HG03045 (cell line): ENCODE results near the gene ZFAND3.

Experiments used
- ATAC-seq: cut with Tn5 transposase; IDR thresholded peaks from one replicate; pipeline ENCODE4 v1.9.1; 2021; ENCODE audit warnings: mild to moderate bottlenecking, moderate library complexity; ENCODE audit not compliant: unreplicated experiment

ZFAND3 gene

DNA sequence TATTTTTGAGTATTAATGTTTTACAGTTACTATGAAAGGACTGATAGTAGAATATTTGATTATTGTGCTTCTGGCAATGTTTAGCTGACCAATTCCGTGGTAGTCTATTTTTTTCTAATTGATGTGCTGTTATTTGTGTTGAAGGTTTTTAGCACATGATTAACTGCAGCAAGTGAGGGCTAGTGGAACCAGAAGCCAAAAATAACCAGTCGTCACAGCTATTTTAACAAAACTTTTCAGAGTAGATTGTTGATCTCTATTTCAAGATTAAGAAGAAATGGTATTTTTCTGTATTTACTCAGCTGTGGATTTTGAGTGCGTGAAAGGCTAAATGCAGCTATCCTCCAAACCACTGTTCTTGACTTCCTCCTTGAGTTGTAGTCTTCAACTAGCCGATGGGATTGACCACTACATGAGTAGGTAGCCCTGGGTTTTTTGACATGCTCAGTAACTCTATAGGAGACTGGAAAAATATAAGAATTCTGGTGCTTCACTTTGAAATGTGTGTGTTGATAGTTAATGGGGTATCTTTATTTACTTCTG lies 258.0 kb downstream of the ZFAND3 start:
- ATAC-seq, result no peak

GRCh38 chr6:38078671-38079070 lies 259.1 kb downstream of the ZFAND3 start:
- no peak for ATAC-seq

- no peak for ATAC-seq
These were observed 259.6 kb downstream of the ZFAND3 start for GRCh38 chr6:38079107-38079506.

DNA sequence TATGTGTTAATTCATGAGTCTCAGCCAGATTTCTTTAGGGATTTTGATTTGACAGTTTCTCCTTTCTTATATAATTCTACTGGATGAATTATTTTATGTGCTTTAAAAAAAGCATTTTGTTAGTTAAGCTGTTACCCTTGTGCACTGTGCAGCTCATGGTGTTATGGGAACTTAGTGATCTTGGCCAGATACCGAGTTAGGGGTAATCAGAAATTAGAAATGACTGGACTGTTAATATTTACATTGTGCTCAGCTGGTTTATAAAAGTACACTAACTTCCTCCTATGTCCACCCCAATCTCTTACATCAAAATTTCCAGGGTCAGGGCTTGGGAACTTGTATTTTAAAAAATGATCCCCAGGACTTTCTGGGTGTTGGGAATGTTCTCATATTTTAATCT lies 260.0 kb downstream of the ZFAND3 start:
- no peak for ATAC-seq

GRCh38 chr6:38080360-38080759 lies 260.8 kb downstream of the ZFAND3 start:
- no peak for ATAC-seq

- ATAC-seq, result no peak
These were observed 261.4 kb downstream of the ZFAND3 start for GRCh38 chr6:38080889-38081288.

GRCh38 chr6:38085031-38085430 lies 265.5 kb downstream of the ZFAND3 start:
- no peak for ATAC-seq

- no peak for ATAC-seq
These were observed 266.8 kb downstream of the ZFAND3 start for GRCh38 chr6:38086346-38086745.

- no peak for ATAC-seq
These were observed 268.5 kb downstream of the ZFAND3 start for GRCh38 chr6:38088010-38088409.

DNA sequence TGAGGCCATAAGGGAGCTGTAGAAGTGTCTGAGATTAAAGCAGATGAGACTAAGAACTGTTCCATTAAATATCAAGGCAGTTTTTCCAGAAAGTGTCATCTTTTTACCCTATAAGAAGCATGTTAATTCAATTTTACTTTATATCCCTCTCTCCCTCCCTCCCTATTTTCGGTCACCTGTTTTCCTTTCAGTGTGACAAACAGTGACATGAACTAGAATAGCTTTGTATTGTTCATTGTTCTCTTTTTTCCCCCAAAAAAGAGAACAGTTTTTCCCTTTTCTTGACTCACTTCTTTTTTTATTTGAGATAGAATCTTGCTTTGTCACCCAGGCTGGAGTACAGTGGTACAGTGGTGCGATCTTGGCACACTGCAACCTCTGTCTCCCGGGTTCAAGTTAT lies 269.3 kb downstream of the ZFAND3 start:
- no peak for ATAC-seq

- no peak for ATAC-seq
These were observed 272.1 kb downstream of the ZFAND3 start for GRCh38 chr6:38091613-38092012.

DNA sequence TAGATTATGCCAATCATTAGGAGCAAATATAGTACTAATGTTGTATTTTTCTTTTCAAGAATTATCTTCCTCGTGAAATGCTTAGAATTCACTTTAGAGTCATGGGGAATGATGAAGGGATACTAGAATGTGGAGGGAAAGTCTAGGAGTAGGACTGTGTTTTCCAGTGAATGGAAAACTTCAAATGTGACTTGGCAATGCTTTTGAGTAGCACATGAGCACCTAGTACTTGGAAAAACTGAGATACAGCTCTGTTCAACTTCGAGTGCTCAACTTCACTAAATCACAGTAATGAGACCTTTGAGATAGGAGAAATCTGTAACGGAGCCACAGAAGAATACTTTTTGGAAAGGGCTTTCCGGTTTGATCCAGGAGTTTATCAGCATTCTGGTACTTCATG lies 272.9 kb downstream of the ZFAND3 start:
- no peak for ATAC-seq

DNA sequence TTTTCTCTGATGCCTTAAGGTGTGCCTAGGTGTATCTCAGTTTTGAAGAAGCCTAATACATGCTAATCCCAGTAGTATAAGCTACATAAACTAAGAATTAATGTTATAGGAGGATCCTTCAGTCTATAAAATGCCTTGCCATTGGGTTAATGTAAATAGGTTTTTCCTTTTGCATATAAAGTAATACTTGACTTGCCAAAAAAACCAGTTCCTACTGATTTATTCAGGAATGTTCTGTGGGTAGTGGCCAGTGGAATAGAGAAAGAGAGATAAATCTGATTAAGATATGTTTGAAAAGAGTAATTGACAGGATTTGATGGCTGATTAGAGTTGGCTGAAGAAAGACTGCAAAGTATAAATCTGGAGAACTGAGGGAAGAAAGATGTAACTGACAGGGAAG lies 273.4 kb downstream of the ZFAND3 start:
- no peak for ATAC-seq

DNA sequence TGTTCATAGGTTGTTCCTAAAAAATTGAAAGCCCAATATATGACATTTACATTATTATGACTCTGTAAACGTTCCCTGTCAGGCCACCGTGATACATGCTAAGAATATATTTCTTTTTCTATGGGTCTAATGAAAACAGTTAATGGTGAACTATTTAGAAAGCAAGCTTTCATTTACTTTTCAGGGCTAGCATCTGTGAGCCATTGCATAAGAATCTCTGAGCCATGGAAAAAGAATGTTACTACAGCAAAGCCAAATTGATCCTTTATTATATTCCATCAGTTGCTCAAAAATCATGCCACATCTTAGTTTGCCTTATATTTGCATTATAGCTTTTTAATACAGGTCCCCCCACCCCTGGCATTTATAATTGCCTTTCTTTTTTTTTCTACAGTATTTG lies 275.5 kb downstream of the ZFAND3 start:
- ATAC-seq, result no peak

DNA sequence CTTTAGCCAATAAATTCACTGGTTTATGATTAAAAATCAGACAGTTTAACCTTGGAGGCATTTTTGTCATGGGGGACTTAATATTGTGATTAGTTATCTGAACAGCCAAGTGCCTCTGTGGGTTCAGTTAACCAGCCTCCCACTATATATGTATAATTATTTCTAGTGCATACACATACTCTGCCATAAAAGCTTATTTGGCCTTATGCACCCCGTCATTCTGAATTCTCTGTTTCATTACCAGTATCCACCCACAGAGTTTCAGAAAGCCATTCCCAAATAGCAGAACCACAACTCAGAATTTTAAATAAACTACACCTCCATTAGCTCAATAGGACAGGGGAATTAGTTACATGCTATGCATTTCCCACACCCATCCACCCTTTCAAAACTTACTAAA lies 279.7 kb downstream of the ZFAND3 start:
- ATAC-seq, result no peak

- ATAC-seq, result no peak
These were observed 280.9 kb downstream of the ZFAND3 start for GRCh38 chr6:38100380-38100779.

- ATAC-seq, result no peak
These were observed 284.4 kb downstream of the ZFAND3 start for GRCh38 chr6:38103921-38104320.

DNA sequence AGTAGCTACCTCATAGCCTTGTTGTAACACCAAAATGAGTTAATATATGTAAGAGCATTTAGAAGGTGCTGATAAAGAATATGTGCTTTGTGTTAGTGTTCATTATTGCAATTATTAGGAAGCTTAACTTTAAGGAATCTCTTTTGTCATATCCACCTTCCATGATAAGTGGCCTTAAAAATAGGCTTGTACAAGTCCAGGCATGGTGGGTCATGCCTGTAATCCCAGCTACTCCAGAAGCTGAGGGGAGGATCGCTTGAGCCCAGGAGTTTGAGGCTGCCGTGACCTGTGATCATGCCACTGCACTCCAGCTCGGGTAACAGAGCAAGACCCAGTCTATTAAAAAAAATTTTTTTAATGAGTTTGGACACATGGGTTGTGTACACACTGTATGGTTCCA lies 285.5 kb downstream of the ZFAND3 start:
- ATAC-seq, result no peak

GRCh38 chr6:38107073-38107472 lies 287.5 kb downstream of the ZFAND3 start:
- ATAC-seq, result no peak

GRCh38 chr6:38110481-38110971 lies 291.0 kb downstream of the ZFAND3 start:
- no peak for ATAC-seq

GRCh38 chr6:38112181-38112580 lies 292.7 kb downstream of the ZFAND3 start:
- no peak for ATAC-seq

- ATAC-seq, result no peak
These were observed 294.5 kb downstream of the ZFAND3 start for GRCh38 chr6:38113825-38114576.
